ENCODE results near the gene ZNF385C. TPM values are rescaled to one million over a fixed set of nuclear protein-coding genes. Genes with fewer than 3 reads are reported as not detected.

The ZNF385C gene
- total and polyA plus RNA-seq, 2 donors (not counting 1 experiment from before 2014, with no cell fraction given), result 0.33 to 1.1 TPM

- no peaks in the 10 kb centered on the region for H3K27me3 Mint-ChIP-seq
- H3K79me2 ChIP-seq (ENCODE audit: control insufficient read depth, insufficient read depth, low read length), result peaks cover 71% of the 10 kb centered on the region
- H3K36me3 ChIP-seq (replicated peaks in 1 of 2; ENCODE audit: control extremely low read depth in 1 of 2, control insufficient read depth in 1 of 2, extremely low read depth in 1 of 2, insufficient read depth in 2 of 2, low read length in 1 of 2), result peaks cover 0 to 26% of the 10 kb centered on the region in 2 experiments
- H4K20me1 ChIP-seq (ENCODE audit: control insufficient read depth, insufficient read depth, low read length, poor library complexity, severe bottlenecking), result peaks cover 7% of the 10 kb centered on the region
- peak within 1 kb of the TSS; percentile 83 for H3K27ac Mint-ChIP-seq
- CTCF ChIA-PET, result interaction anchor here (0.9 to 8.2 kb wide), 21 partner anchors 10 to 175 kb away, joined by 3 to 90 read pairs (median 4); partner anchors contain the start of genes CNP, DHX58, GHDC and ODAD4
- DNase-seq, result peak; percentile 93
- H3K4me2 ChIP-seq (replicated peaks; ENCODE audit: low read depth, low read length, poor library complexity, severe bottlenecking), result peak within 1 kb of the TSS; percentile 81
- no peaks in the 10 kb centered on the region for H3K9me3 Mint-ChIP-seq (ENCODE audit: insufficient read depth)
- H3K27ac ChIP-seq (ENCODE audit: low read length in 2 of 2), result peak within 1 kb of the TSS; percentile 28 to 78
- peaks cover 46 to 53% of the 10 kb centered on the region in 2 donors for H3K4me1 ChIP-seq (ENCODE audit: control insufficient read depth in 2 of 2, insufficient read depth in 2 of 2, low read length in 2 of 2)
- H2AFZ ChIP-seq (ENCODE audit: insufficient read depth, low read depth, low read length, poor library complexity, severe bottlenecking), result peak within 1 kb of the TSS; percentile 83
- ATAC-seq (ENCODE audit: low read depth), result peak; percentile 77
- intact Hi-C loops (cut with micrococcal nuclease), result loop anchor here (1.0 to 5.0 kb wide), 3 partner anchors 89 to 1202 kb away; partner anchors contain the start of gene ODAD4
- peaks cover 64% of the 10 kb centered on the region for H3K4me1 Mint-ChIP-seq
- no peaks in the 10 kb centered on the region for H3K27me3 ChIP-seq (replicated peaks in 1 of 4; ENCODE audit: control extremely low read depth in 1 of 4, control insufficient read depth in 3 of 4, insufficient read depth in 4 of 4, low read length in 3 of 4)
- POLR2A ChIA-PET, result interaction anchor here (0.5 to 1.3 kb wide), 7 partner anchors 29 to 330 kb away, joined by 3 to 11 read pairs (median 5); partner anchors contain the start of gene CNP
- WGBS (ENCODE audit: insufficient coverage), result 8% methylated on average over 48 of the region's 49 CpGs
- peak within 1 kb of the TSS; percentile 65 to 87 (median 73) for H3K4me3 ChIP-seq (ENCODE audit: control extremely low read depth in 1 of 5, extremely low read depth in 1 of 5, insufficient read depth in 1 of 5, low read depth in 2 of 5, low read length in 4 of 5)
- H3K9me3 ChIP-seq (ENCODE audit: control extremely low read depth in 1 of 3, control insufficient read depth in 2 of 3, insufficient read depth in 1 of 3, low read length in 2 of 3), result no peaks in the 10 kb centered on the region
- peak within 1 kb of the TSS; percentile 76 for H3K9ac ChIP-seq (ENCODE audit: low read length)
- H3K4me3 Mint-ChIP-seq, result peak within 1 kb of the TSS; percentile 100
- TF ChIP-seq CTCF (IDR thresholded peaks at IDR 0.05), result peak; percentile 89
- no peak for TF ChIP-seq EZH2 (IDR thresholded peaks at IDR 0.05; ENCODE audit: borderline replicate concordance, insufficient read depth, low read depth, low read length, poor library complexity, severe bottlenecking)
These were observed 78.5 kb downstream of the ZNF385C start, which contains the start of gene NKIRAS2 for GRCh38 chr17:42019509-42020404. Gene NKIRAS2 (plus strand): TSS chr17:42020090. CDS start chr17:42021578, 1,488 bp downstream.

Measured in B cell (primary cell).